Stimulated activated CD4-positive, alpha-beta T cell treated with anti-CD3 and anti-CD28 coated beads, Interleukin-1b, Interleukin-23, amount 100 ng/mL, for 1 hour (primary cell): ENCODE measurements around the gene SFT2D1.
"Not testable (repeated sequence)": the region's sequence is repeated elsewhere in the genome, so short reads cannot be mapped to it uniquely, and the experiment has no call there.

ENCODE experiments used
- DNase-seq, 2 donors: peaks; one replicate each; pipeline ENCODE4 v3.0.0-alpha.2; 2020; ENCODE audit warnings: low read depth in 2 of 2

Gene SFT2D1

DNA sequence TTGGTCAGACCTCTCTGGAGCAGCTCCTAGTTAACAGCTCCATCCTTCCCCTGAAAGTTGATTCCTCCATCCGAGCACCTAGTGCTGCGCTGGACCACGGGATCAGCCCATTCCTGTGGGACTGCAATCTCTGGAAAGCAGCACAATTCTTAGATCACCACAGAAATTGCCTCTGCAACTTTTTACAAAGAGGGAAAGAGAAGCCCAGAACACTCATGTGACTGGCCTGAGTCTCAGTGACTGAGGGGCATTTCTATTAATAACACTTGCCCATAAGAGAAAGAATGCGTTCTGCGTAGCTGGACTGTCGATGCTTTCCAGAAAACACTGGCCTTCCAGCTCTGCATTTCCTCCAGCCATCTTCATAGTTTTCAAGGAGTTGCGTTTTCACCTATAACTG is 22.1 kb upstream of the SFT2D1 start:
- no peak for DNase-seq

DNA sequence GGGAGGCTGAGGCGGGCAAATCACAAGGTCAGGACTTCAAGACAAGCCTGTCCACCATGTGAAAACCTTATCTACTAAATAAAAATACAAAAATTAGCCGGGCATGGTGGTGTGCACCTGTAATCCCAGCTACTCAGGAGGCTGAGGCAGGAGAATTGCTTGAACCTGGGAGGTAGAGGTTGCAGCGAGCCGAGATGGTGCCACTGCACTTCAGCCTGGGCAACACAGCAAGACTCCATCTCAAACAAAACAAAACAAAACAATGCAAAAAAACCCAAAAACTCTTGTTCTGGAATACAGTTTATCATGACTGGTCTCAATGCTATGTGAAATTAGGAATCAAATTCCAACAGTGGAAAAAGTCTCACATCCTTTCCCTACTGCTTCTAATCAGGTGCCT is 20.1 kb upstream of the SFT2D1 start:
- not testable (repeated sequence) for DNase-seq

DNA sequence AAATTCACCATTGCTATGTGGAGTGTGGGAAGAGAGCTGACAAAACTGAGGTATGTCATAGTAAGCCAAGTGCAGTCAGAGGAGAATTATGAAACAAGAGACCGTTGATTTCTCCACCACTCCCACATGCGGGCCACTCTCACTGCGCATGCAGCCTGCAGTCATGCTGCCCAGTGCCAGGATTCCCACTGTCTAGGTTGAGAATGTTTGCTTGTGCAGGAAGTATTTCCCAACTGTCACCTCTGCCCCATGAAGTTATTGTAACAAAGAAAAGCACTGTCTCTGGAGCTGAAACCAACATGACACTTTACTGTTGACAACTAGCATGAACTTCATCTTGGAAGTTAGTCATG is 18.7 kb upstream of the SFT2D1 start:
- DNase-seq, result no peak

DNA sequence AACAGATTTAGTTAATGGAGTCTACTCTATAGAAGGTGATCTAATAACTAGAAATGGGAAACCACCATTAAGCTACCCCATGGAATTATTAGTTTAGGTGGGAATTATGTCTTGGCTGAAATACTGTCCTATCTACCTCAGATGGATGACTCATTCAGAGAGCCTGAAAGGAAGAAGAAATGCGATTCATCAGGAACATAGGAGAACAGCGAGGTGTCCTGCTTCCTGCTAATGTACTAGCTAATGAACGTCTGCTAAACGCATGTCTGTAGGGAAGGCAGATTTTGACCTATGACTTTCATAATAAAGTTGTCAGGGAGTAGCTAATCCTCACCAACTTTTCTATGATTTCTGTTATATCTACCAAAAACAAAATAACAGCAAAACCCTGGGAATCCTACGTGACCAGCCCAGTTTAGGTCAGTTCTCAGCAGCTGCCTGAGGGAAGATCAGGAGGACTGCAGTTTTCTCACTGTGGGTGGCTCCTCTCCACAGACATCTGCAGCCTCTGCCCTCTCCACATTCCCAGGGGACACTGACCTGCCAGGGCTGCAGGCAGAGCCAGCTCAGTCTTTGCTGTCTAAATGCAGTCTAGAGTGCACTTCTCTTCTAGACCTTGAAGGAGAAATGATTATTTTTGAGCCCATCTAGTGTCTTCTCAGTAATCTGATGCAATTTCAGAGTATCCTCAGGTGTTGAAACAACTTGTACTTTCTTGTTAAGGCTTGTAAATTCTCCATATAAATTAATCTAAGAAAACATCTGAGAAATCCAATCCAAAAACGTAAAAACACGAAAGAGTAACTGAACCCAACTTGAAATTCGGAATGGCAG is 18.1 kb upstream of the SFT2D1 start:
- no peak for DNase-seq

DNA sequence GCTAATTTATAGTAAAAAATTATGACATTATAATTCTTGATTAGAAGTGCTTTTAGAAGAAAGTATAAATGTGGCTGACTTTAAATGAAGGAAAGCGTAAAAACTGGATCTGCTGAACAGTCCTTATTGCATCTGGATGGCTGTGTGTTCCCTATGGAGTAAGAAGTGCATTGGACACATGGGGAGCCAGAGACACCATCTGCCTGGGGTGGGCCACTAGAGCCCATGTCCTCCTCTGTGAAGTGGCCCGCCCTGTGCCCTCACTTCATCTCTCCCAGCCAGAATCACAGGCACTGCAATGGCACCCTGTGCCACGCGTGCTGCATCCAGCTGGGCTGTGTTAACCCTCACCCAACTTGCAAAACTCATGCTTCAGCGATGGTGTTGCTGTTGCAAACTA is 13.2 kb upstream of the SFT2D1 start:
- DNase-seq, result no peak

DNA sequence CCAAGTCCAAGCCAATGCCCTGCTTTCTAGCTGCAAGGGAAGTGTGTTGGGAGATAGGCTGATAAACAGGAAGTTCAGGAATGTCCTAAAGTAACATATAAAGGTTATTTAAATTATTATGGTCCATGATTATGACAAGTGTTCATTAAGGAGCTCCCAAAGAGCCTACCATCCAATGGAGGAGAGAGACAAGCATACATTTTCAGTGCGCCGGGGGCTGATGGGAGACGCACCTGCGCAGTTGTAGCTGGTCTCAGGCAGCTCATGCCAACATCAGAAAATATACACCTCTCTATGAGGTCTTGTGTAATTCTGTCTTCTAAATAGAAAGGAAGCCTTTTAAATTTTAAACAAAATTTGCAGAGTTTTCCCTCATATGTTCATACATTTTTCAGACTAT is 12.6 kb upstream of the SFT2D1 start:
- no peak for DNase-seq

DNA sequence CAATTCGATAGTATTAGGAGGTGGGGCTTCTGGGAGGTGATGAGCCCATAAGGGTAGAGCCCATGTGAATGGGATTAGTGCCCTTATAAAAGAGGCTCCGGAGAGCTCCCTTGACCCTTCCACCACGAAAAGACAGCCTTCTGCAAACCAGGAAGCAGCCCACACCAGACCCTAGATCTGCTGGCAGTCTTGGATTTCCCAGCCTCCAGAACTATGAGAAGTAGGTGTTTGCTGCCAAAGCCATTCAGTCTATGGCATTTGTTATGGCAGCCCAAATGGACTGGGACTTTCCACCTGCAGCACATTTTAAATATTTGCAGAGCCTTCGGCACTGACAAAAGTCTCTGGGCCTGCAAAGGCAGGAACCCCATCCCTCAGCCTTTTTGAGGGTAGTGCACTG is 11.8 kb upstream of the SFT2D1 start:
- no peak for DNase-seq

DNA sequence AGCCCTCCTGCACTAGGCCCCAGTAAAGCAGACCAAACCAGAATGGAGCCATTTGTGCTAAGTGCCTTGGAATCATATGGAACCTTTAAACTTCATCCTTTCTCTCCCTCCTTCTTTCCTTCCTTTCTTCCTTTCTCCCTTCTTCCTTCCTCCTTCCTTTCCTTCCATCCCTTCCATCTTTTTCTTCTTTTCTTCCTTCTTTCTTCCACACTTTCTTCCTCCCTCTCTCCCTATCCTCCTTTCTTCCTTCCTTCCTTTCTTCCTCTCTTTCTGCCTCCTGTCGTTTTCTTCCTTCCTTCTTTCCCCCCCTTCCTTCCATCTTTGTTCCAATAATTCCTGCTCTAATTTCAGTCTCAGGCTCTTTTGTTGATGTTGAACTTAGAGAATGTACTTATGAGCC is 11.2 kb upstream of the SFT2D1 start:
- no peak for DNase-seq

DNA sequence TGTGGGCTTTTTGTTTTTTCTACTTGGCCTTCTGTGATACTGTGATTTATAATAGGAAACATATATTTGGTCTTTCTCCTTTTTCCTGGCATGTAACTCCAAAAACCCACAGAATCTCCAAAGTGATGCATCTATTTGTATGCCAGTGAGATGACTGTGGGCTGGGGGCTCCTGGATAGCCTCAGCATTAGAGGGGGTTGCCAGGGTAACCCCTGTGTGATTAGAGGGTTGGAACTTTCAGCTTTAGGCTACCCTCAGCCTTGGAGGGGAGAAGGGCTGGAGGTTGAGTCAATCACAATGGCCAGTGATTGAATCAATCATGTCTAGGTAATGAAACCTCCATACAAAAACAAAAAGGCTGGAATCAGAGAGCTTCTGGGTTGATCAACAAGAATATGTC is 10.6 kb upstream of the SFT2D1 start:
- no peak for DNase-seq

DNA sequence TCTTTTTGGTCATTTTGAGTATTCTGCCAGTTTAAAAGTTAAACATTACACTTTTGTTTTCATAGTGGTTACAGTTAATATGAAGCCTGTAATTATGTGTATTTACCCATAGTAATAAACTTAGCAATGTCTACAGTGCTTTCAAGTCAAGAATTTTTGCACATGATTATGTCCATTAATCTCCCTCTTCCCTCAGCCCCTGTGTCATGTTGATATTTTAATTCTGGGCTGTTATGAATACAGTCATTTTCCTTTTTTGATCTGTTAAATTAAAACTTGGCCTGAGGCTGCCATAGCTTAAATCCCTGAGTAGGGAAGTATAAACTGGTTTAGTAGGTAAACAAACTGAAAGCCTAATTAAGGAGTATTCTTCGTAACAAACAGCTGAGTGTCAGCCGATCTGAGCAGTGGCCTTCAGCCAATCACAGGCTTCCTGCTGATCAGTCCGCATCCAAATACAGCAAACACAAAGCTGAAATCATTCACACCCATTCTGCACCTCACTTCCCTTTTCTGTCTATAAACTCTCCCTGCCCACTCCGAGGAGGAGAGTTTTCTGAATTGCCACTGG is 9.5 kb upstream of the SFT2D1 start:
- DNase-seq, result no peak

DNA sequence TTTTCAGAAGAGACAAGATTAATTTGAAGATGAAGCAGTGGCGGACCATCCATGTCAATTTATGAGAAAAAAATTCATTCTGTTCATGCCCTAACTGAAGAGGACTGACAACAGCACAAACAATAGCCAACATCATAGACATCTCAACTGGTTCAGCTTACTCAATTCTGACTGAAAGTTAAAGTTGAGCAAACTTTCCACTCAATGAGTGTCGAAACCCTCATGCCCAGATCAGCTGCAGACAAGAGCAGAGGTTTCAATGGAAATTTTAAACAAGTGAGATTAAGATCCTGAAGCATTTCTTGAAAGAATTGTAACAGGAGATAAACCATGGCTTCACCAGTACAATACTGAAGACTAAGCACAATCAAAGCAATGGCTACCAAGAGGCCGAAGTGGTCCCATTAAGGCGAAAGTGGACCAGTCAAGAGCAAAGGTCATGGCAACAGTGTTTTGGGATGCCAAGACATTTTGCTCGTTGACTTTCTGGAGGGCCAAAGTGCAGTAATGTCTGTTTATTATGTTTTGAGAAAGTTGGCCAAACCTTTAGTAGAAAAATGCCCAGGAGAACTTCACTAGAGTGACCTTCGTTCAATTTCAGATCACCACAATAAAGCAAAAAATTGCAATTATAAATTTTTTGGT is 6.1 kb upstream of the SFT2D1 start:
- DNase-seq, result no peak

DNA sequence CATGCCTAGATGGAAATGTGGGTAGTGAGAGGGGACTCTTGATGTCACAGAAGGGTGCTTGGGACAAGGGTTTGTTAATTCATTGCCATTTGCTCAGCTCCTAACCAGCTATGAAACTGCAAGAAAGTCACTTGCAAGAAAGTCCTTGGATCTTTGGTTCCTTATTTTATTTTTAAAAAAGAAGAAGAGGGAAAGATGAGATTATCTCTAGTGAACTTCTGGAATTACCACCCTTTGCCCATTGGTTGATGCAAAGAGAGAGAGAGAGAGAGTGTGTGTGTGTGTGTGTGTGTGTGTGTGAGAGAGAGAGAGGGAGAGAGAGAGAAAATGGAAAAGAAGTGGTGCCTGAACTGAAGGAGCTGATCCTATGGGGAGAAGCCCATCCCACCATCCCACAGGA is 4.6 kb upstream of the SFT2D1 start:
- DNase-seq, result no peak

DNA sequence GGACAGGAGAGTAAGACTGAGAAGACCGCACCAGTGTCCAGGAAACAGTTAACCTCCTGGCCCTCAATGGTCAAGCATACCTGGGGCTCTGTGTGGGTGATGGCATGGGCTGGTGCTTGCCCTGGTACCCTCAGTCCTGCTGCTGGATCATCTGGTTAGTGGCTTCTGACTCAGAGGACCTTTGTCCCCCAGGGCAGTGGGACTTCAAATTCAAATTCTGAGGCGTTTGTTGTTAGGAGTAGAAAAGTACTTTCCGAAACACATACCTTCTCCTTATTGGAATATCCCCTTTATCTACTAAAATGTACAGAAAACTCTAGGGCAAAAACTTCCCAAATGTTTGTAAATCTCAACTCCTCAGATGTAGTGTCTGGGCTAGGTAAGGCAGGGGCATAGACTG is 4.1 kb upstream of the SFT2D1 start:
- no peak for DNase-seq

DNA sequence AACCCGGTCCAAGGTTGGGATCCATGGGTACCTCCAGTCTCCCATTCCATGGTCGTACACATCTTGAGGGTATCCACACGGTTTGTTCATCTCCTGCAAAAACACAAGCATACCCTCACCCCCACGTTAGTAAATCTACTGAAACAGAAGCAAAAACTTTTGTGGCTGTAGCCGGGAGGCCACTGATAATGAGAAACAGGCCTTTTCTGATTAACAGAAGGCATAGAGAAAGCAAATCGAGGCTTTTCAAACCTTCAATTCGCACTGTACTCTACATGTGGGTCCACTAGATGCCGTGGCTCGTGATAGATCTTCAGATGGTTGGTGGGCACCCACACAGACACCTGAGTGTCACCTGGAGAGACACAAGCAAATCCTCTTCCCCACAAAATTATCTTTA is 3.3 kb upstream of the SFT2D1 start:
- not testable (repeated sequence) for DNase-seq

DNA sequence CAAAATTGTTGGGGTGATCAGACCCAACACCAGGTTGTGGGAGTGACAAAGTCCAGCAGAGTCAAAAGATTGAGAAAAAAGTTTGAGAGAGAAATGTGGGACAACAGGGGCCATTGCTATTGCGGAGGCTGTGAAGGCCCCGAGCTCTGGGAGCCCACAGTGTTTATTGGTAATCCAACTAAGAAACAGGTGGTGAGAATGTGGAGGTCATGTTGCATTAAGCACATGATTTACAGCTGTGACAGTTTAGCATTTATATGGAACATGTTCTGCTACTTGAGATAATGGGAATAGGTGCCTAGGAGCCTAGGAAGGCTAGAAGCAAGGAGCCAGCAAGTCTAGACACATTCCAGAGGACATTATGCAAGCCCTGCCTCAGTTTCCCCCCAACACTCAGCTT is 2.6 kb upstream of the SFT2D1 start:
- not testable (repeated sequence) for DNase-seq

DNA sequence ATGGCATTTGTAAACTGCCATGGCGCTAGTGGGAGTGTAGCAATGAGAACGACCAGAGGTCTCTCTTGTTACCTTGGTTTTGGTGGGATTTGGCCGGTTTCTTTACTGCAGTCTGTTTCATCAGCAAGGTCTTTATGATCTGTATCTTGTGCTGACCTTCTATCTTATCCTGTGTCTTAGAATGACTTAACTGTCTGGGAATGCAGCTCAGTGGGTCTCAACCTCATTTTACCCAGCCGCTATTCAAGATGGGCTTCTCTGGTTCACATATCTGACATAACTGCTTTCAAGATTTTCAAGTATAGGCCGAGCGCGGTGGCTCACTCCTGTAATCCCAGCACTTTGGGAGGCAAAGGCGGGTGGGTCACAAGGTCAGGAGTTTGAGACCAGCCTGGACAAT is 1.9 kb upstream of the SFT2D1 start:
- no peak for DNase-seq

DNA sequence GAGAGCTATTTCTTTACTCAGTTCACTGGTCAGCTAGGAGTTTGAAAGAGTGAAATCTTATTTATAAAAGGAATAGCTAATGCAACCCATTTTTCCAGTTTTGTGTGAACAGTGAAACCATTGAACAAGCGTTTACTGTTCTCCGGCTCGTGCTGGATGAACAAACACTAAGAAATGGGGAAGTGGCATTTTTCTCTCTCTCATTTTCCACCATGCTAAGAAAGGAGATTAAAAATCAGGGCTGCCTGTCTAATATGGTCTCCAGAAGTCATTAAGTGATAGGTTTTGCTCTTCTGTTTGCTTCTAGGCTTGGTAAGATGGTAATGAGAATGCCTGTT is 774 bp upstream of the SFT2D1 start:
- DNase-seq, result no peak

DNA sequence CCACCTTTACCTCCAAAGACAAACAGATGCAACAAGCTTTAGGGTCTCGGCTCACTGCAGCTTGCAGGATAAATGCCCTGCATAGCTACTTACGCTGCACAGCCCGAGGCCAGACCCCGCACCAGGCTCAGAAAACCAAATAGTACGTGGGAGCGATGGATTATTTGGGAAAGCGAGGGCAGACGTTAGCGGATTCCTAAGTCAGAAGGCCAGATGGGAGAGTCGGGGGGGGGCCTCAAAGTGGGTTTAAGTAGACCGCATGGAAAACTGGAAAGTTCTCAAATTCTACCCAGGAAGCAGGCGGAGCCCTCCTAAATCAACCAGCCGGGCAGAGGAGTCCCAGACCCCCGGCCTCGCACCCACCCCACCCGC is 382 bp downstream of the SFT2D1 start:
- no peak for DNase-seq

DNA sequence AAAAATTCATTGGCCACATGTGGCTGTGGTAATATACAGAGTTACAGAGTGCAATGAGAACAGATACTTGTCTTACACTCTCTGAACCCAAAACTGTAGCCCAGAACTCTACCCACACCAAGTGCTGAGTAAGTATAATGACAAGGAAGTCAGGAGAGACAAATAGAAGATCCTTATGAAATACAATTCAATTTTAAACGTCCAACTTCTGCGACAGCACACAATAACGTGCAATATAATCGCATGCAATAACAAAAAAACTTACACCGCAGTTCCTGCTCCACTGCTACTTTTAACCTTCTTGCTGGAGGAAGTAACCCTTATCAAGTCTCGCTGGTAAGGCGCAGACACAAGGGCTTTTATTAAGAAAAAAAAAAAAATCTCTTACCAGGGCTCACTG is 881 bp downstream of the SFT2D1 start:
- DNase-seq, result no peak

DNA sequence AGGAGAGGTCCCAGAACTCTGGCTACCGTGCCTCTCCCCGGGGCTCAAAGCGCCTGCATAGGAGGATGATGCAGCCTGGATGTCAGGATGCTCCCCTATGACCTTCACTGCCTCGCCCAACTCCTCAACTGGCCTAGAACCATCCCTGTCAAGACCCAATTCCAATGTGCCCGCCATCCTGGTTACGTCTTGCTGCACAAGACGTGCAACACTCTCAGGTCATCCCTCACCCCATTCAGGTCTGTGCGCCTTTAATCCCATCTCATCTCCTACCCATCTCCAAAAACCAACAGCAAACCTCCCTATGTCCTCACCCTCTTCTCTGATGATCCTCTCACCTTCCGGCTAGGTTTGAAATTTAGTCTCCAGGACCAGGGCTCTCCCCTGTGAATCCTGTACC is 3.5 kb downstream of the SFT2D1 start:
- DNase-seq, result no peak

DNA sequence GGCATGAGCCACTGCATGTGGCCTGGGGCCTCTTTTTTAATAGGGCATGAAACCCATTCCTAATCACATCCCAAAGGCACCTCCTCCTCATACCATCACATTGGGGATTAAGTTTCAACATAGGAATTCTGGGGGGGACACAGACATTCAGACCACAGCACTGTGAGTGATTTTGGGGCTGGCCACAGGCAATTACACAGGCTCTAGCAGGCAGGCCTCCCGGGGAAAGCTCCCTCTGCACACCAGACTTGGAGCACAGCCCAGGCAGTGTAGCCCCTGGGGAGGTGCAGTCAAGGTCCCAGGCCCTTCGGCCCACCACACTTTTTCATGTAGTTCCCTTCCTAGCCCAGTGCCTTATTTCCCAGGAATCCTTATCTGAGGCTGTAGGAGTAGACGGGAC is 5.5 kb downstream of the SFT2D1 start:
- DNase-seq, result no peak

DNA sequence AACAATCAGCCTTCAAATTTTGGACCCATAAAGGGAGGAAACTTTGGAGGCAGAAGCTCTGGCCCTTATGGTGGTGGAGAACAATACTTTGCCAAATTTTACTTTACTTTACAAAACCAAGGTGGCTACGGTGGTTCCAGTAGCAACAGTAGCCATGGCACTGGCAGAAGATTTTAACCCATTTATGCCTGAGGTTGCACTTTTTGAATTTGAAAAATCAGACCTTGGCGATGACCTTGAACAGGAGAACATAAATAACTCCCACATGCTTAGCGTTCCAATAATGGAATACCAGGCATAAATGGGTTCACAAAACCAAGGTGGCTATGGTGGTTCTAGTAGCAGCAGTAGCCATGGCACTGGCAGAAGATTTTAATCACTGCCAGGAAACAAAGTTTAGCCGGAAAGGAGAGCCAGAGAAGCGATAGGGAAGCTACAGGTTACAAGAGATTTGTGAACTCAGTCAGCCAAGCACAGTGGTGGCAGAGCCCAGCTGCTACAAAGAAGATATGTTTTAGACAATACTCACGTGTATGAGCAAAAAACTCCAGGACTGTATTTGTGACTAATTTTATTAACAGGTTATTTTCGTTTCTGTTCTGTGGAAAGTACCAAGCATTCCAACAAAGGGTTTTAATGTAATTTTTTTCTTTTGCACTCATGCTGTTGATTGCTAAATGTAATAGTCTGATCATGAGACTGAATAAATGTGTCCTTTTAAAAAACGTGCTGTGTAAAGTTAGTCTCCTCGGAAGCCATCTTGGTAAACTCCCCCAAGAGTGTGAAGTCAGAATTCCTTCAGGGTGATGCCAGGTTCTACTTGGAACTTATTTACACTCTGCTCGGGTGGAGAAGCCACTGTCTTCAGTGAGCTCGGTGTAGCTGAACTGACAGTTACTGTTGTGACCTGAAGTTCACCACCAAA is 6.7 kb downstream of the SFT2D1 start:
- DNase-seq, result no peak

DNA sequence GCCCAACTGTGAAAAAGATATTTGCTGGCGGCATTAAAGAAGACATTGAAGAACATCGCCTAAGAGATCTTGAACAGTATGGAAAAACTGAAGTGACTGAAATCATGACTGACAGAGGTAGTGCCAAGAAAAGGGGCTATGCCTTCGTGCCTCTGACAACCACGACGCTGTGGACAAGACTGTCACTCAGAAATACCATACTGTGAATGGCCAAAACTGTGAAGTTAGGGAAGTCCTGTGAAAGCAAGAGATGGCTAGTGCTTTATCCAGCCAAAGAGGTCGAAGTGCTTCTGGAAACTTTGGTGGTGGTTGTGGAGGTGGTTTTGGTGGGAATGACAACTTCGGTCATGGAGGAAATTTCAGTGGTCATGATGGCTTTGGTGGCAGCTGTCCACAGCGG is 7.5 kb downstream of the SFT2D1 start:
- DNase-seq, result no peak
